Progenitor cell of endocrine pancreas (in vitro differentiated cells): ENCODE results near the gene HORMAD2. TPM values are rescaled to one million over a fixed set of nuclear protein-coding genes. Genes with fewer than 3 reads are reported as not detected.
"Not testable (repeated sequence)": the region's sequence is repeated elsewhere in the genome, so short reads cannot be mapped to it uniquely, and the experiment has no call there.

ENCODE experiments used
- DNase-seq: peaks from one replicate; pipeline ENCODE4 v3.0.0; 2021; ENCODE audit warnings: low spot score; ENCODE audit not compliant: unreplicated experiment
- H3K27ac Mint-ChIP-seq: 2 replicates; pipeline ENCODE4 v1.8.0; 2021; ENCODE audit warnings: mild to moderate bottlenecking, moderate library complexity, mixed read lengths
- H3K27me3 Mint-ChIP-seq: 2 replicates; pipeline ENCODE4 v1.8.0; 2021; ENCODE audit warnings: mixed read lengths
- H3K36me3 Mint-ChIP-seq: 2 replicates; pipeline ENCODE4 v1.8.0; 2022; ENCODE audit warnings: mixed read lengths; ENCODE audit not compliant: insufficient read depth
- H3K4me1 Mint-ChIP-seq: 2 replicates; pipeline ENCODE4 v1.8.0; 2021; ENCODE audit warnings: low read depth, mixed read lengths
- H3K4me3 Mint-ChIP-seq: 2 replicates; pipeline ENCODE4 v1.8.0; 2021; ENCODE audit warnings: low read depth, mild to moderate bottlenecking, moderate library complexity, mixed read lengths
- H3K9me3 Mint-ChIP-seq: 2 replicates; pipeline ENCODE4 v1.8.0; 2021; ENCODE audit warnings: low read depth, mixed read lengths
- CTCF ChIP-seq: fragments of 200-600 bp; sonication (generic); IDR thresholded peaks from one replicate; pipeline ENCODE4 v1.5.0; 2021; ENCODE audit warnings: antibody characterized with exemption, mild to moderate bottlenecking; ENCODE audit not compliant: unreplicated experiment
- total RNA-seq: library from RNA; stranded (reverse); gene quantifications from 2 replicates; pipeline ENCODE4 v1.2.1, GENCODE V29; 2021

HORMAD2 gene
- total RNA-seq, 1 donor from 2014 or later = not detected

GRCh38 chr22:30056015-30056414, 24.2 kb upstream of the HORMAD2 start:
- H3K4me1 Mint-ChIP-seq = peaks cover 12% of the 10 kb centered on the region
- H3K4me3 Mint-ChIP-seq = no peak overlapping the region
- no peak for TF ChIP-seq CTCF
- no peak overlapping the region for H3K27ac Mint-ChIP-seq
- DNase-seq = no peak
- peaks cover 2% of the 10 kb centered on the region for H3K36me3 Mint-ChIP-seq
- peaks cover 14% of the 10 kb centered on the region for H3K9me3 Mint-ChIP-seq
- H3K27me3 Mint-ChIP-seq = peaks cover 3% of the 10 kb centered on the region

GRCh38 chr22:30057375-30057774, 22.9 kb upstream of the HORMAD2 start:
- no peak for DNase-seq
- Mint-ChIP-seq H3K27ac (no peak overlapping the region), H3K4me3 (no peak overlapping the region), H3K36me3 (peaks cover 2% of the 10 kb centered on the region), H3K4me1 (peaks cover 16% of the 10 kb centered on the region), H3K27me3 (peaks cover 3% of the 10 kb centered on the region), H3K9me3 (peaks cover 14% of the 10 kb centered on the region)
- TF ChIP-seq CTCF = no peak

GRCh38 chr22:30059346-30060020, 20.8 kb upstream of the HORMAD2 start:
- H3K36me3 Mint-ChIP-seq = not testable (repeated sequence)

GRCh38 chr22:30061094-30061493, 19.2 kb upstream of the HORMAD2 start:
- H3K4me3 Mint-ChIP-seq, H3K27ac Mint-ChIP-seq, DNase-seq, H3K4me1 Mint-ChIP-seq, H3K36me3 Mint-ChIP-seq, H3K27me3 Mint-ChIP-seq: not testable (repeated sequence)
- peaks cover 25% of the 10 kb centered on the region for H3K9me3 Mint-ChIP-seq

More at GRCh38 chr22:30059346-30060020, 20.8 kb upstream of the HORMAD2 start:
- H3K4me3 Mint-ChIP-seq, DNase-seq, H3K27me3 Mint-ChIP-seq, H3K27ac Mint-ChIP-seq: not testable (repeated sequence)
- Mint-ChIP-seq H3K4me1 (peaks cover 15% of the 10 kb centered on the region), H3K9me3 (peaks cover 22% of the 10 kb centered on the region)

- no peak for DNase-seq
- Mint-ChIP-seq H3K9me3 (peaks cover 21% of the 10 kb centered on the region), H3K27me3 (no peaks in the 10 kb centered on the region), H3K36me3 (peaks cover 2% of the 10 kb centered on the region), H3K4me3 (no peak overlapping the region), H3K27ac (no peak overlapping the region), H3K4me1 (peaks cover 9% of the 10 kb centered on the region)
- TF ChIP-seq CTCF = no peak
Observed at GRCh38 chr22:30062259-30062658, 18.0 kb upstream of the HORMAD2 start.

GRCh38 chr22:30062950-30063349, 17.3 kb upstream of the HORMAD2 start:
- no peak overlapping the region for H3K27ac Mint-ChIP-seq
- H3K27me3 Mint-ChIP-seq = no peaks in the 10 kb centered on the region
- H3K4me3 Mint-ChIP-seq = no peak overlapping the region
- peaks cover 2% of the 10 kb centered on the region for H3K36me3 Mint-ChIP-seq
- H3K9me3 Mint-ChIP-seq = peaks cover 21% of the 10 kb centered on the region
- H3K4me1 Mint-ChIP-seq = peaks cover 9% of the 10 kb centered on the region
- DNase-seq = no peak
- TF ChIP-seq CTCF = no peak
